Right cardiac atrium (tissue), 5 donors: ENCODE results near the gene CCDC112. TPM values are rescaled to one million over a fixed set of nuclear protein-coding genes. Genes with fewer than 3 reads are reported as not detected.
"Not testable (repeated sequence)": the region's sequence is repeated elsewhere in the genome, so short reads cannot be mapped to it uniquely, and the experiment has no call there.

ENCODE experiments used
- ATAC-seq, 2 donors: fragments of 200-7000 bp; cut with Tn5 transposase; one replicate each; pipeline versions ENCODE4 v1.8.0 to v1.9.1; 2020; ENCODE audit warnings: moderate library complexity in 2 of 2, mild to moderate bottlenecking in 1 of 2
- DNase-seq, 3 donors: peaks; one replicate each; pipeline ENCODE4 v3.0.0-alpha.2; 2020
- H3K27ac ChIP-seq: one replicate; pipeline ENCODE4 v1.5.1; 2013; ENCODE audit warnings: mild to moderate bottlenecking, low read length, control low read depth, moderate library complexity
- H3K27me3 ChIP-seq: one replicate; pipeline ENCODE4 v1.6.1; 2013; ENCODE audit not compliant: control insufficient read depth, insufficient read depth
- H3K4me1 ChIP-seq: one replicate; pipeline ENCODE4 v1.6.1; 2013; ENCODE audit warnings: low read length; ENCODE audit not compliant: control insufficient read depth, insufficient read depth
- H3K4me3 ChIP-seq: one replicate; pipeline ENCODE4 v1.5.1; 2013; ENCODE audit warnings: low read length, control low read depth
- H3K9me3 ChIP-seq: one replicate; pipeline ENCODE4 v1.6.1; 2013; ENCODE audit warnings: low read length; ENCODE audit not compliant: control insufficient read depth
- WGBS: extraction: QIAGEN DNeasy Blood & Tissue Kit; methylation state at CpG from one replicate; pipeline ENCODE4 v1.1.7; 2013; 5-methylcytosine and 5-hydroxymethylcytosine counted together
- intact Hi-C, 4 donors: fragments of 100-400 bp; cut with DNase I; formaldehyde crosslinking; loops; one replicate each; pipeline versions ENCODE4 v1.11.0 to v1.14.0; 2022 to 2023
- polyA plus RNA-seq: library from polyadenylated mRNA; stranded (reverse); fragments of 200-250 nt; gene quantifications from one replicate; pipeline ENCODE4 v1.2.3, GENCODE V29; 2013
- total RNA-seq, 4 donors: library from RNA; stranded (reverse); fragmentation: NEBNext Ultra II Directional; extraction: Animal tissue kit (Norgen Biotek cat#: 25700); gene quantifications; one replicate each; pipeline ENCODE4 v1.2.1, GENCODE V29; 2021
- donor health status: healthy with polysubstance abuse.
- donor health status: DM: no; HTN: yes; CAD: no.
- donor health status: DM: no; HTN: no; CAD: no.
- donor health status: DM: no; HTN: yes; CAD: no; lungs with severe emphysema.
- donor health status: DM: yes; HTN: yes; CAD: no.

Gene CCDC112
- total and polyA plus RNA-seq, 5 donors: 2.8 to 6.0 (median 4.1) TPM

GRCh38 chr5:115333164-115333563, 36.7 kb upstream of the CCDC112 start:
- Histone ChIP-seq H3K4me1 (no peaks in the 10 kb centered on the region), H3K27me3 (no peaks in the 10 kb centered on the region), H3K27ac (no peak overlapping the region), H3K9me3 (no peaks in the 10 kb centered on the region), H3K4me3 (no peak overlapping the region)
- no peak for DNase-seq
- intact Hi-C loops: no loop called here
- no peak for ATAC-seq
- 77% methylated on average over 1 of the region's 1 CpG for WGBS

- H3K4me3 ChIP-seq: no peak overlapping the region
- intact Hi-C loops: no loop called here
- no peaks in the 10 kb centered on the region for H3K9me3 ChIP-seq
- WGBS: 60% methylated on average over 2 of the region's 2 CpGs
- ATAC-seq: no peak
- no peaks in the 10 kb centered on the region for H3K27me3 ChIP-seq
- DNase-seq: no peak
- no peaks in the 10 kb centered on the region for H3K4me1 ChIP-seq
- H3K27ac ChIP-seq: no peak overlapping the region
These were observed 34.4 kb upstream of the CCDC112 start for GRCh38 chr5:115330830-115331229.

- no peak for ATAC-seq
- no peak overlapping the region for H3K27ac ChIP-seq
- WGBS: 79% methylated on average over 8 of the region's 8 CpGs
- H3K9me3 ChIP-seq: no peaks in the 10 kb centered on the region
- intact Hi-C loops: no loop called here
- no peak overlapping the region for H3K4me3 ChIP-seq
- H3K27me3 ChIP-seq: no peaks in the 10 kb centered on the region
- H3K4me1 ChIP-seq: peaks cover 2% of the 10 kb centered on the region
- DNase-seq: no peak
These were observed 33.0 kb upstream of the CCDC112 start for GRCh38 chr5:115329475-115329874.

- H3K27ac ChIP-seq, ATAC-seq, H3K9me3 ChIP-seq, H3K27me3 ChIP-seq, H3K4me3 ChIP-seq, H3K4me1 ChIP-seq, intact Hi-C loops, DNase-seq: not testable (repeated sequence)
- WGBS: 39% methylated on average over 6 of the region's 6 CpGs
These were observed 32.3 kb upstream of the CCDC112 start for GRCh38 chr5:115328617-115329274.

DNA sequence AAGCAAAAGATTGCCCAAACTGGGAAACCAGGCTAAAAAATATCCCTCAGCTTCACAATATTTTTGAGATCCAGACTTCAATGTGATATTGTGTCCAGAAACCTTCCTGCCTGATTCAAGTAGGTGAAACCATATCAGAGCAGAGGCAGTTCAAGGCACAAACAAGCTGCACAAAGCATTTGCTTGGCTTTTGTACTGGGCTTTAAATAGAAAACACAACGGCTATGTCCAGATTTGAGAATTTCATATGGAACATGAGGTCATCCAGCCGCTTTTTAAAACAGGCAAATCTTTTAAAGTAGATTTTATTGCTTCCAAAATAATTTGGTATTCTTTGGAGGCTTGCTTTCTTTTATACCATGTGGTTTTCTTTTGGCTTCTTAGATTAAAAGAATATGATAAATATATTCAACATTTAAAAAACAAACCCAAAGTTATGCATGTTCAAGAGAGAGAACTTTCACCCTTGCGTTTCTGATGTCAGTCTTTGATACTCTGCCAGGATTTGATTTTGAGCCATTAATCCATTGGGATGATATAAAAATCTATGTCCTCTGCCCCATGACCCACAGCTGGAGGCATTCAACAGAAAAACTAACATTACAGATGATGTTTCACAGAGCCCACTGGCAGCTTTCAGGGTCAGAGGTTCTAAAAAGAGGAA, 29.0 kb upstream of the CCDC112 start:
- ATAC-seq (no peak), DNase-seq (no peak)
- Histone ChIP-seq H3K27ac (no peak overlapping the region), H3K27me3 (no peaks in the 10 kb centered on the region), H3K9me3 (no peaks in the 10 kb centered on the region), H3K4me3 (no peak overlapping the region), H3K4me1 (peaks cover 2% of the 10 kb centered on the region)
- intact Hi-C loops: no loop called here
- 39% methylated on average over 3 of the region's 3 CpGs for WGBS

DNA sequence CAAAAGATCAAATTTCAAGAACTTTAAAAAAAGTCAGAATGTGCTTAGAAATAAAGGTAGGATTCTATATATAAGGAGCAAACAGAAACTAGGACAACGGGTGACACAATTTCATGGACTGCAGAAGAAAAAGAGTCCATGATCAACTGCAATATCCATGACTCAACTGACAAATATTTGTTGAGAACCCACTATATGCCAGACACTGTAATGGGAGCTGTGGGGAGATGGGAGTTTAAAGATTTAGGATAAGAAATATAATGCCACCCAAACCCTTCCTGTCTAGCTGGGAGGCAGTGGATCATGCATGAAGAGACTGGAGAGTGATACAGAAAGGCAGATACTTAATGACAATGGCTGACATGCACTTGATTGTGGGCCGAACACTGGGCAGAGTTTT, 27.6 kb upstream of the CCDC112 start:
- Histone ChIP-seq H3K27me3 (no peaks in the 10 kb centered on the region), H3K4me1 (peaks cover 2% of the 10 kb centered on the region), H3K27ac (no peak overlapping the region), H3K9me3 (no peaks in the 10 kb centered on the region), H3K4me3 (no peak overlapping the region)
- DNase-seq (no peak), ATAC-seq (no peak)
- intact Hi-C loops: no loop called here
- WGBS: 91% methylated on average over 2 of the region's 2 CpGs

DNA sequence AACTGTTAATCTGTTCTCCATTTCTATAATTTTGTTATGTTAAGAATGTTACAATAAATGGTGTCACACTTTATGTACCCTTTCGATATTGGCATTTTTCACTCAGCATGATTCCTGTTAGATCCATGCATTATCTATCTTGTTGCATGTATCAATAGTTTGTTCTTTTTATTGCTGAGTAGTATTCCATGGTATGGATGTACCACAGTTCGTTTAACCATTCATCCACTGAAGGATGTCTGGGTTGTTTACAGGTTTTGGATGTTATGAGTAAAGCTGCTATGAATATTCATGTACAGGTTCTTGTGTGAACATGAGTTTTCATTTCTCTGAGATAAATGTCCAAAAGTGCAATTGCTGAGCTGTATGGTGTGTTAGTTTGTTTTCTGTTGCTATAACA, 26.3 kb upstream of the CCDC112 start:
- DNase-seq (no peak), ATAC-seq (no peak)
- 81% methylated on average over 2 of the region's 2 CpGs for WGBS
- intact Hi-C loops: no loop called here
- no peak overlapping the region for H3K4me3 ChIP-seq
- no peaks in the 10 kb centered on the region for H3K9me3 ChIP-seq
- no peak overlapping the region for H3K27ac ChIP-seq
- H3K27me3 ChIP-seq: no peaks in the 10 kb centered on the region
- H3K4me1 ChIP-seq: peaks cover 2% of the 10 kb centered on the region

DNA sequence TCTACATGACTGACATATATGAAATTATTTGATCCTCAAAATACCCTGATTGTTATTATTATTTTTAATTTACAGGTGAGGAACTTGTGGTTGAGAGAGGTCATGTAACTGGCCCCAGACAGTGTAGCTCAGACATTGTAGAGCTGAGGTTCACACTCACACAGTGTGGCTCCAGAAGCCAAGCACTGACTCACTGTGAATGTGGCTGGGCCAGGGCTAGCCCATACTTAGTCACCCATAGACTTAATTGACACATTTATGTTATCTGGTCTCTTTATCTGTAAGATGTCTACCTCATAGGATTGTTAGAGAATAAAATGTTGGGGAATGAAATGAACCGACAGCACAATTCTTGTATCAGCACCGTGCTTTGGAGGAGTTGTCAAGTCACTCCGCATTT, 24.9 kb upstream of the CCDC112 start:
- DNase-seq (no peak), ATAC-seq (no peak)
- Histone ChIP-seq H3K4me3 (no peak overlapping the region), H3K27ac (no peak overlapping the region), H3K9me3 (no peaks in the 10 kb centered on the region), H3K4me1 (peaks cover 2% of the 10 kb centered on the region), H3K27me3 (no peaks in the 10 kb centered on the region)
- intact Hi-C loops: no loop called here
- 93% methylated on average over 3 of the region's 3 CpGs for WGBS

- DNase-seq (no peak), ATAC-seq (no peak)
- intact Hi-C loops: no loop called here
- no peaks in the 10 kb centered on the region for H3K9me3 ChIP-seq
- WGBS: 56% methylated on average over 1 of the region's 1 CpG
- H3K27me3 ChIP-seq: no peaks in the 10 kb centered on the region
- H3K4me1 ChIP-seq: no peaks in the 10 kb centered on the region
- H3K4me3 ChIP-seq: no peak overlapping the region
- no peak overlapping the region for H3K27ac ChIP-seq
These were observed 24.1 kb upstream of the CCDC112 start for GRCh38 chr5:115320515-115320914.

GRCh38 chr5:115320006-115320405, 23.6 kb upstream of the CCDC112 start:
- Histone ChIP-seq H3K4me3 (no peak overlapping the region), H3K27me3 (no peaks in the 10 kb centered on the region), H3K4me1 (no peaks in the 10 kb centered on the region), H3K9me3 (no peaks in the 10 kb centered on the region), H3K27ac (no peak overlapping the region)
- no peak for DNase-seq
- ATAC-seq: no peak
- 73% methylated on average over 3 of the region's 3 CpGs for WGBS
- intact Hi-C loops: no loop called here

- Histone ChIP-seq H3K4me1 (no peaks in the 10 kb centered on the region), H3K4me3 (no peak overlapping the region), H3K27me3 (no peaks in the 10 kb centered on the region), H3K9me3 (no peaks in the 10 kb centered on the region), H3K27ac (no peak overlapping the region)
- WGBS: 1% methylated on average over 1 of the region's 1 CpG
- ATAC-seq (peak in 1 of 2 donors; percentile 29), DNase-seq (no peak)
- intact Hi-C loops: no loop called here
These were observed 22.6 kb upstream of the CCDC112 start for GRCh38 chr5:115319007-115319406.
